CD4-positive, alpha-beta T cell treated with Interferon alpha-2 for 1 hour (primary cell): ENCODE measurements around the gene SLC11A1.

Source experiments
- DNase-seq, 2 donors: peaks; one replicate each; pipeline ENCODE4 v3.0.0-alpha.2; 2020 to 2022

SLC11A1 gene

GRCh38 chr2:218405746-218406208 is 23.7 kb downstream of the SLC11A1 start:
- no peak for DNase-seq

GRCh38 chr2:218406209-218406948 is 24.3 kb downstream of the SLC11A1 start:
- peak; percentile 92 to 95 for DNase-seq

GRCh38 chr2:218406949-218407618 is 25.0 kb downstream of the SLC11A1 start:
- DNase-seq: peak; percentile 62 to 72

GRCh38 chr2:218407717-218408116 is 25.6 kb downstream of the SLC11A1 start:
- DNase-seq: no peak

GRCh38 chr2:218418321-218418716 is 36.2 kb downstream of the SLC11A1 start:
- DNase-seq: no peak

GRCh38 chr2:218418717-218419458 is 36.8 kb downstream of the SLC11A1 start, which contains the start of gene VIL1:
VIL1 (plus strand) TSS chr2:218419123; CDS start chr2:218423779, 4,656 bp downstream.
- no peak for DNase-seq

GRCh38 chr2:218419630-218420216 is 37.6 kb downstream of the SLC11A1 start:
- DNase-seq: no peak

GRCh38 chr2:218421027-218421426 is 39.0 kb downstream of the SLC11A1 start:
- no peak for DNase-seq

GRCh38 chr2:218422403-218423086 is 40.5 kb downstream of the SLC11A1 start:
- no peak for DNase-seq

GRCh38 chr2:218423584-218423983 is 41.5 kb downstream of the SLC11A1 start:
- no peak for DNase-seq

GRCh38 chr2:218425531-218425930 is 43.5 kb downstream of the SLC11A1 start:
- no peak for DNase-seq

- no peak for DNase-seq
These were observed 45.7 kb downstream of the SLC11A1 start for GRCh38 chr2:218427741-218428140.

- no peak for DNase-seq
These were observed 46.9 kb downstream of the SLC11A1 start for GRCh38 chr2:218428846-218429558.

- no peak for DNase-seq
These were observed 48.0 kb downstream of the SLC11A1 start for GRCh38 chr2:218429911-218430692.

- no peak for DNase-seq
These were observed 48.6 kb downstream of the SLC11A1 start for GRCh38 chr2:218430721-218431120.

GRCh38 chr2:218431878-218432277 is 49.8 kb downstream of the SLC11A1 start:
- no peak for DNase-seq

GRCh38 chr2:218432676-218433365 is 50.7 kb downstream of the SLC11A1 start:
- no peak for DNase-seq

GRCh38 chr2:218434456-218434855 is 52.4 kb downstream of the SLC11A1 start:
- DNase-seq: no peak

- DNase-seq: no peak
These were observed 53.2 kb downstream of the SLC11A1 start for GRCh38 chr2:218435003-218435982.
